ENCODE data around the gene TYW1.
"Not testable (repeated sequence)": the region's sequence is repeated elsewhere in the genome, so short reads cannot be mapped to it uniquely, and the experiment has no call there.

Gene TYW1

GRCh38 chr7:66995050-66995776, 1.4 kb upstream of the TYW1 start, which contains the start of gene SBDS:
TSS of gene SBDS (minus strand) at chr7:66995586. CDS start at chr7:66995417, 169 bp downstream.
- FAIRE-seq = peak; percentile 94

- FAIRE-seq = not testable (repeated sequence)
Measured at GRCh38 chr7:67000601-67001258, 4.1 kb downstream of the TYW1 start.

GRCh38 chr7:67004145-67004544, 7.5 kb downstream of the TYW1 start:
- not testable (repeated sequence) for FAIRE-seq

- FAIRE-seq = no peak
Measured at GRCh38 chr7:67006965-67007364, 10.3 kb downstream of the TYW1 start.

- FAIRE-seq = no peak
Measured at GRCh38 chr7:67008260-67008659, 11.6 kb downstream of the TYW1 start.

- FAIRE-seq = not testable (repeated sequence)
Measured at GRCh38 chr7:67009677-67010076, 13.0 kb downstream of the TYW1 start.

GRCh38 chr7:67014076-67014622, 17.5 kb downstream of the TYW1 start:
- not testable (repeated sequence) for FAIRE-seq

GRCh38 chr7:67017971-67018370, 21.3 kb downstream of the TYW1 start:
- FAIRE-seq = not testable (repeated sequence)

- FAIRE-seq = no peak
Measured at GRCh38 chr7:67018940-67019339, 22.3 kb downstream of the TYW1 start.

- FAIRE-seq = no peak
Measured at GRCh38 chr7:67019562-67020390, 23.1 kb downstream of the TYW1 start.

- FAIRE-seq = no peak
Measured at GRCh38 chr7:67021260-67021659, 24.6 kb downstream of the TYW1 start.

- FAIRE-seq = no peak
Measured at GRCh38 chr7:67022511-67022910, 25.9 kb downstream of the TYW1 start.

GRCh38 chr7:67025459-67025858, 28.8 kb downstream of the TYW1 start:
- FAIRE-seq = not testable (repeated sequence)

GRCh38 chr7:67031685-67032084, 35.1 kb downstream of the TYW1 start:
- FAIRE-seq = not testable (repeated sequence)

- FAIRE-seq = no peak
Measured at GRCh38 chr7:67033251-67033650, 36.6 kb downstream of the TYW1 start.

GRCh38 chr7:67036432-67037395, 40.1 kb downstream of the TYW1 start:
- not testable (repeated sequence) for FAIRE-seq

GRCh38 chr7:67040832-67041231, 44.2 kb downstream of the TYW1 start:
- FAIRE-seq = peak; percentile 45

GRCh38 chr7:67042781-67043558, 46.3 kb downstream of the TYW1 start:
- not testable (repeated sequence) for FAIRE-seq

GRCh38 chr7:67043559-67043930, 46.9 kb downstream of the TYW1 start:
- FAIRE-seq = not testable (repeated sequence)

- no peak for FAIRE-seq
Measured at GRCh38 chr7:67045496-67045995, 48.9 kb downstream of the TYW1 start.

GRCh38 chr7:67046819-67047218, 50.2 kb downstream of the TYW1 start:
- FAIRE-seq = not testable (repeated sequence)
